Stimulated activated CD8-positive, alpha-beta memory T cell treated with anti-CD3 and anti-CD28 coated beads, Interleukin-12 subunit alpha, Interleukin-12 subunit beta, amount 100 ng/mL, for 1 hour (primary cell): Measurements from ENCODE around the gene ACOX3.
A peak's percentile ranks its signal among the peaks of the same experiment; 100 is the strongest.

ENCODE experiments used
- DNase-seq: peaks from one replicate; pipeline ENCODE4 v3.0.0-alpha.2; 2020; ENCODE audit warnings: low read depth

The ACOX3 gene

GRCh38 chr4:8404791-8405515 is 35.6 kb downstream of the ACOX3 start:
- no peak for DNase-seq

GRCh38 chr4:8403976-8404375 is 36.5 kb downstream of the ACOX3 start:
- no peak for DNase-seq

DNA sequence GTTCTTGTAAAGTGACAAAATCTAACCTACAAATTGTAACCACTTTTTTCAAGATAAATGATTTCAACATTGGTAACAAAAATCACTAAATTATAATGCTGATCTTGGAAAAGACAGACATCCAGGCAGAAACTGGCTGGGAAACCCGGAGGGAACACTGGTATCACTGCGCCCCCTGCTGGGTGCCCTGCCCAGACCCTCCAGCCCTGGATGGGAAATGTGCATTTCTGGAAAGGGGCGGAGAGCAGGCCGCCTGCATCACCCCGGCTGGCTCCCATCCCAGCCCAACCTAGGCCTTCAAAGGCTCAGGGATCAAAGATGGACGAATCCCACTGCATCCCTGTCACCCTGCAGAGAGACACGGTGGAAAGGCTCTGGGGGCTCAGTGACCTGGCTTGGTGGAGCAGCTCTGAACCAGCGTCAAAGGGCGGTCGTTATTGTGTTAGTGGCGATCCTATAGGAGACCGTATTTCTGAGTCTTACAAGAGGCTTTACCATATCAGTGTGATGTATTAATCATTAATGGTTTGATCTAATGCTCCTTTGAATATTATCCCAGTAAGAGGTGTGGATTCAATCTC is 37.3 kb downstream of the ACOX3 start:
- DNase-seq: peak; percentile 24

- no peak for DNase-seq
Observed at GRCh38 chr4:8402640-8403039, 37.9 kb downstream of the ACOX3 start.

GRCh38 chr4:8402181-8402597 is 38.3 kb downstream of the ACOX3 start:
- DNase-seq: no peak

- DNase-seq: no peak
Observed at GRCh38 chr4:8401665-8402064, 38.9 kb downstream of the ACOX3 start.

- DNase-seq: no peak
Observed at GRCh38 chr4:8400632-8401325, 39.7 kb downstream of the ACOX3 start.

- no peak for DNase-seq
Observed at GRCh38 chr4:8399298-8399697, 41.2 kb downstream of the ACOX3 start.

DNA sequence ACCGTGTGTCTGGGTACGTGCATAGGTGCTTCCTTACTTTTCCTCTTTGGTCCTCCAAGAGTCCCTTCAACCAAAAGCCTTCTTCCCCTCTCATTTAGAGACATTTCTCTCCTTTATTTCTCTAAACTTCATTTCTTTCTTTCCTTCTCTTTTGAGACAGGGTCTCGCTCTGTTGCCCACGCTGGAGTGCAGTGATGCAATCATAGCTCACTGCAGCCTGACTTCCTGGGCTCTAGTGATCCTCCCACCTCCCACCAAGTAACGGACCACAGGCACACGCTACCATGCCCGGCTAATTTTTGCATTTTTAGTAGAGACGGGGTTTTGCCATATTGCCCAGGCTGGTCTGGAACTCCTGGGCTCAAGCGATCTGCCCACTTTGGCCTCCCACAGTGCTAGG is 42.2 kb downstream of the ACOX3 start:
- DNase-seq: no peak

DNA sequence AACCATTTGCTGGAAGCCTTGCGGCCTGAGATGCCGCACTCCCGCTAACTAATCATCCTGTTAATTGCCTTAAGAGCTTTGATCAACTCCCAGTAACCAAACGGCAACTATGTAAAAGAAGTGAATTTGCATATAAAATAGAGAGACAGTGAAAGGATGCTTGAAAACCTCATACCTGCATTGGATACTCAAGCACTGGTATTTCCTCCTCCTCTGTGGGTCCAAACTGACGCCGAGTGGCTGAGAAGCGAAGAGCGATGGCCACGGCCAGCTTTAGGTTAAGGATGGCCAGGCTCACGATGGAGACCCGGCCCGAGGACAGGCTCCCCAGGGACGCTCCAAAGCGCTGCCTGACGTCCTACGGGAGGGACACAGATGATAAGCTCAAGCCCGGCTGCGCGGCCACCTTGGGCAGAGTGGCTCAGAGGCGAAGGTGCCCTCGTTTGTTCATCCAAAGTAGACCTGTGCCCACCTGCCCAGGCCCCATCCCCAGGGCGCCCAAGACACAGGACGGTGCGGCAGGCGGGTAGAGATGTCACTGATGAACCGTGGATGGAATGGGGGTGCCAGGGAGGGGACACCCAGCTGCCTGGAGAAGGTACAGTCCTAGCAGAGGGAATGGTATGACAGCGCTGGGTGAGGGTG is 43.6 kb downstream of the ACOX3 start:
- no peak for DNase-seq

GRCh38 chr4:8395504-8396296 is 44.8 kb downstream of the ACOX3 start:
- DNase-seq: no peak

- DNase-seq: no peak
Observed at GRCh38 chr4:8394806-8395205, 45.7 kb downstream of the ACOX3 start.

- no peak for DNase-seq
Observed at GRCh38 chr4:8394061-8394519, 46.4 kb downstream of the ACOX3 start.

GRCh38 chr4:8393593-8394038 is 46.9 kb downstream of the ACOX3 start:
- DNase-seq: no peak

- DNase-seq: no peak
Observed at GRCh38 chr4:8392591-8393190, 47.8 kb downstream of the ACOX3 start.

GRCh38 chr4:8391972-8392371 is 48.6 kb downstream of the ACOX3 start:
- no peak for DNase-seq

GRCh38 chr4:8391071-8391470 is 49.5 kb downstream of the ACOX3 start:
- no peak for DNase-seq

GRCh38 chr4:8390577-8390976 is 49.9 kb downstream of the ACOX3 start:
- no peak for DNase-seq

- DNase-seq: no peak
Observed at GRCh38 chr4:8388528-8388870, 52.0 kb downstream of the ACOX3 start.

DNA sequence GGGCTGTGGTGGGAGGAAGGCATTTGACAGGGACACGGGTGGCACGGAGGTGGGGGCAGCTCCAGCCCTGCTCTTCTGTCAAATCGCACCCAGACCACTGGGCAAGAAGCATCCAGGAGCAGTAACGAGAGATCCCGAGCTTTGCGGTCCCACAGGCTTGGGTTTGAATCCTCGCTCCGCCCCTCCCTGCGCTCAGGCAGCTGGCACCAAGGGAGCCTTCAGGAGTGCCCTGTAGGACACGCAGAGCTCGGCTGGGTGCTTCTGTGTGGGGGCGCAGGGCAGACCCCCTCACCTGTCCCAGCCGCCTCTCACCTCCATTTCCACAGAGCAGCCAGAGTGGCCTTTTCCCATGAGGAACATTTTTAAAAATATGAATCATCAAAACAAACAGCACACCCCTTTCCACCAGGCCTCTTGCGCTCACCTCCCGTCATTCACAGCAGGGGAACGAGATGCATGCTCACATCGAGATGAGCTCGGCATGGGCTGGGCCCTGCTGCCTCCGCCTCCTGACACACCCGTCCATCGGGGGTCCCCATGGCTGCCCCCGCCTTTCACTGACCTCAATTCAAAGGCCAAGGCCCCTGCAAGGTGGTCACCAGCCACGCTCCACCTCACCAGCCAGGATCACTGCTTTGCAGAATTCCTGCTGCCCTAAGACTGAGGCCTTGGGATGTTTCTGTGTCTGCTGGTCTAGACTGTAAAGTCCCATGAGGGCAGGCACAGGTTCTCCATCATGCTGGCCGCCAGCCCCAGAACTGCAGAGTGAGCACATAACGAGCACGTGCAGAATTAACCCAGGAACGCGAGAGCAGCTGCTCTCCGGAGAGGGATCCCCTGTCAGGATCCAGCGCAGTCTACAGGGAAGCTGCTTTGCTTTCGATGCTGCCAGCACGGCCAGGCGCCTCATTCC is 52.7 kb downstream of the ACOX3 start:
- no peak for DNase-seq
